ENCODE measurements around the gene WIPF3.

Gene WIPF3

DNA sequence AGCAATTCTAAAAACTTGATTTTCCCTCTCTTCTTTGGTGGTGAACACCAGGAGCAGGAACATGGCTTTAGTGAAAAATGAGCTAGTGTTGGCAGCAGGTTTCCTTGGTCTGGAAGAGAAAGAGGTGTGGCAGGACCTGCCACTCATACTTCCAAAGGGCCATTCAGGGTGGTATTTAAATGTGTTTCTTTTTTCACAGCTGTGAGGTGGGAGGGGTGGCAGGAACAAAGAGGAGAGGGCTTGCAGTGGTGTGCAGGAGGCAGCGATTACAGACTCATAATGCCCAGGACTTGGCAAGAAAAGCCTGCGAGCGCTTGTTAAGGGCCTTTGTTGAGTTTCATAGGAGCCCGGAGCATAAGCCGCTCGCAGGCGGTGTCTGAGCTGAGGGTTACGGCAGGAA lies 36.8 kb downstream of the WIPF3 start:
- no peak for DNase-seq (ENCODE audit: low read depth, low spot score)
- no peak overlapping the region for H3K4me3 ChIP-seq (ENCODE audit: low read depth, low read length)
- in situ Hi-C loops (cut with HindIII; ENCODE audit: low sequenced_read_pairs) = no loop called here

DNA sequence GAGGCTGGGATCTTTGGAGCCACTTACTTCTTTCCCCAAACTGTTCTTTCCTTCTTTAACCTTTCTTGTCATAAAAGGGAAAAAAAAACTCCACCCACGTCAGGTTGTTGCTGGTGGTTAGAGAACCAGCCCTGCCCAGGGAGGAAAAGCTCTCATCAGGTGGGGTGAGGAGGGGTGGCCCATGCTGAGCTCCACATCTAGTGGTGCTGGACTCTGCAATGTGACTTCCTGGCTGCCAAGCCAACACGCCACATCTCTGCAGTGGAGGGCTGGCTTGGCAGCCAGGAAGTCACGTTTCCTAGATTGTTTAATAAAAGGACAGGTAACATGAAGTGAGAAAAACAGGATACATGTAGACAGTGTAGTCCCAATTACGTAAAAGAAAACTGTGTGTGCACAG lies 37.4 kb downstream of the WIPF3 start:
- in situ Hi-C loops (cut with HindIII; ENCODE audit: low sequenced_read_pairs) = no loop called here
- TF ChIP-seq, protein P1, sequence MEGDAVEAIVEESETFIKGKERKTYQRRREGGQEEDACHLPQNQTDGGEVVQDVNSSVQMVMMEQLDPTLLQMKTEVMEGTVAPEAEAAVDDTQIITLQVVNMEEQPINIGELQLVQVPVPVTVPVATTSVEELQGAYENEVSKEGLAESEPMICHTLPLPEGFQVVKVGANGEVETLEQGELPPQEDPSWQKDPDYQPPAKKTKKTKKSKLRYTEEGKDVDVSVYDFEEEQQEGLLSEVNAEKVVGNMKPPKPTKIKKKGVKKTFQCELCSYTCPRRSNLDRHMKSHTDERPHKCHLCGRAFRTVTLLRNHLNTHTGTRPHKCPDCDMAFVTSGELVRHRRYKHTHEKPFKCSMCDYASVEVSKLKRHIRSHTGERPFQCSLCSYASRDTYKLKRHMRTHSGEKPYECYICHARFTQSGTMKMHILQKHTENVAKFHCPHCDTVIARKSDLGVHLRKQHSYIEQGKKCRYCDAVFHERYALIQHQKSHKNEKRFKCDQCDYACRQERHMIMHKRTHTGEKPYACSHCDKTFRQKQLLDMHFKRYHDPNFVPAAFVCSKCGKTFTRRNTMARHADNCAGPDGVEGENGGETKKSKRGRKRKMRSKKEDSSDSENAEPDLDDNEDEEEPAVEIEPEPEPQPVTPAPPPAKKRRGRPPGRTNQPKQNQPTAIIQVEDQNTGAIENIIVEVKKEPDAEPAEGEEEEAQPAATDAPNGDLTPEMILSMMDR (IDR thresholded peaks at IDR 0.05; ENCODE audit: low read depth, low read length) = no peak
- H3K4me3 ChIP-seq (ENCODE audit: low read depth, low read length) = no peak overlapping the region
- DNase-seq (ENCODE audit: low read depth, low spot score) = no peak

More for the DNA sequence above, 36.8 kb downstream of the WIPF3 start:
- TF ChIP-seq, protein P1 (IDR thresholded peaks at IDR 0.05; ENCODE audit: low read depth, low read length) = no peak

DNA sequence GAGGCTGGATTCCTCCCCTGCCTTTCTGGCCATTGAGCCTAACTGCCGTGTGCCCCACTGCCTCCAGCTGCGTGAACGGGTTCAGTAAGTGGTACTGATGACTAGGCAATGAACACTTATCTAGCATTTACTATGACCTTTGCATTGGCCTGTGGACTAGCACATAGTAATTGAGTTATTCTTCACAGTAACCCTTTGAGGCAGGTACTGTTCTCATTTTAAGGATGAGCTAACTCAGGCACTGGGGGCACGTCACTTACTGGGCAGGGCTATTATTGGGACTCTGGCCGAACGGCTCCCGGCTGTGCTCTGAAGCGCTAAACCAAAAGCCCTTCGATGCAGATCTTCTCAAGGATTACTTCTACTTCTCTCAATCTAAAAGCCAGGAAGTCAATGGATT lies 38.3 kb downstream of the WIPF3 start:
- DNase-seq (ENCODE audit: low read depth, low spot score) = no peak
- in situ Hi-C loops (cut with HindIII; ENCODE audit: low sequenced_read_pairs) = no loop called here
- TF ChIP-seq, protein P1 (IDR thresholded peaks at IDR 0.05; ENCODE audit: low read depth, low read length) = no peak
- no peak overlapping the region for H3K4me3 ChIP-seq (ENCODE audit: low read depth, low read length)

DNA sequence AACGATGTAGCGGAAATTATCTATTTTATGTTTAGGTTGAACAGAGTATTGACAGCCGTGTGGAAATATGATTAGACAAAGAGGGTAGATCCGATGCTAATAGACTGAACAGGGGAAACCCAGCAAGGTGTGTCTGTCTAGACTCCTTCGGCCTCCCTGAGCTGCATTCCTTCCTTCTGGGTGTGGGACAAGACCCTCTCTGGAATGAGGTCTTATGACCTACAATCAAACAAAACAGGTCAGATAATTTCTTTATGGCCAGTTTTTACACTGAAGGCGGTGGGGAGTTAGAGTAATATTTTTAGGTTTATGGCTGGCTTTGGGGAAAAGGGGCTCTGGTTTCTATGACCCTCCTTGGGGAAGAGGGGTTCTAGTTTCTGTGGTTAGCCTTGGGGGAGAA lies 41.2 kb downstream of the WIPF3 start:
- in situ Hi-C loops (cut with HindIII; ENCODE audit: low sequenced_read_pairs) = no loop called here
- TF ChIP-seq, protein P1 (IDR thresholded peaks at IDR 0.05; ENCODE audit: low read depth, low read length) = no peak
- H3K4me3 ChIP-seq (ENCODE audit: low read depth, low read length) = no peak overlapping the region
- no peak for DNase-seq (ENCODE audit: low read depth, low spot score)

DNA sequence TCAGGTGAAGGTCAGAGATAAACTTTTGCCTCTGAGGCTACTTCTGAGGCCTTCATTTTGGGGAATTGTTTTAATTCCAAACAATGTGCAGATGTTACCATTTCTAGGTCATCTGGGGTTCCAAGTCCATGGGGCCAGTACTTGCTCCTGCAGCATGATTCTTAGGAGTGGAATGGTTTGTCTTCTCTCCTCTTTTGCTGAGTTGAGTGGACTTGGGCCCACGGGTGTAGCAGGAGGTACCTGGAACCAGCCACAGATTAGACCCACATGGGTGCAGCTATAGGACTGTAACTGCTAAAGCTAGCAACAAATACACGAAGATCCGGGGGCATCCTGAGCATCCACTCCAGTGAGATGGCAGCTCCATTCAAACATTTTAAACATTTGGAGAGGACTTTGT lies 41.6 kb downstream of the WIPF3 start:
- no peak for DNase-seq (ENCODE audit: low read depth, low spot score)
- TF ChIP-seq, protein P1 (IDR thresholded peaks at IDR 0.05; ENCODE audit: low read depth, low read length) = no peak
- in situ Hi-C loops (cut with HindIII; ENCODE audit: low sequenced_read_pairs) = no loop called here
- no peak overlapping the region for H3K4me3 ChIP-seq (ENCODE audit: low read depth, low read length)

DNA sequence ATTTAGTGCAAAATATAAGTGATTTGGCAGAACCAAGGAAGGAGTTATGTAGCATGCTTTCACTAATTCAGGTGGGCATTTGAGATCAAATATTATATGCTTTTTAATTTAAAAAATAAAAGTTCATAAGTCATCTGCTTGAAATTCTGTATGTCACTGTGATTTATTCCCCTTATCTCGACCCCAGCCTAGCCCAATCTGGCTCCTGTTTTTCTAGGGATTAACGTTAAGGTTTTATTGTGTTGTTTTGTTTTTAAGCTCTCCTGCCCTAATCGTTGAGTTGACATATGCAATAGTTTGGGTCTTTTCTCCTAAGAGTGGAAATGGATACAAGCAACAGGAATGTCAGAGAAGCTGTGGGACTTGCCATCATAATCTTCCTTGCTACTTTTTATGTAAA lies 42.6 kb downstream of the WIPF3 start:
- H3K4me3 ChIP-seq (ENCODE audit: low read depth, low read length) = no peak overlapping the region
- in situ Hi-C loops (cut with HindIII; ENCODE audit: low sequenced_read_pairs) = no loop called here

More for the DNA sequence above, 42.6 kb downstream of the WIPF3 start:
- TF ChIP-seq, protein P1 (IDR thresholded peaks at IDR 0.05; ENCODE audit: low read depth, low read length) = no peak
- DNase-seq (ENCODE audit: low read depth, low spot score) = no peak
